Measurements from ENCODE around the gene MAN2A2. TPM values are rescaled to one million over a fixed set of nuclear protein-coding genes. Genes with fewer than 3 reads are reported as not detected.
"Not testable (repeated sequence)": the region's sequence is repeated elsewhere in the genome, so short reads cannot be mapped to it uniquely, and the experiment has no call there.

The MAN2A2 gene
- total RNA-seq, 4 donors from 2014 or later = 51.3 to 91.9 (median 62.2) TPM

DNA sequence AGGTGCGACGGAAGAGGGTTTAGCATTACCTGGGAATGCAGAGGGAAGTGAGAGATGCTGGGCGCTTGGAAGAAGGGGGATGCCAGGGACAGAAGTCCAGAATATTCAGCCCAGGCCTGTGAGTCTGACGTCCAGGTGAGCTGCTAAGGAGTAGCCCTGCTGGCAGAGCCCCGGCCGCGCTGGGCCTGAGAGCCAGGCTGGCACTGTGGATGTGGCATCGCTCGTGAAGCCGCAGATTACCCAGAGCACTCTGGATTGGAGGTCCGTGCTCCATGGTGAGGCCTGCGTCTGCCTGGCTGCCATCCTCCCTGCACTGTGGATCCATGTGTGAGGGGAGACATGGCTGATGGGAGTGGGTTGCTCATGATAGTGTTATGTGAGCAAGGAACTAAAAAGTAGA is 14.5 kb downstream of the MAN2A2 start:
- TF ChIP-seq EP300 (IDR thresholded peaks at IDR 0.05) (no peak), POLR2AphosphoS5 (IDR thresholded peaks at IDR 0.05) (no peak), POLR2A (IDR thresholded peaks at IDR 0.05) (no peak)
- 93% methylated on average over 12 of the region's 12 CpGs for WGBS
- no peak for DNase-seq (ENCODE audit: low spot score in 2 of 2)
- Histone ChIP-seq H3K9me3 (no peaks in the 10 kb centered on the region), H3K4me3 (no peak overlapping the region), H3K27me3 (no peaks in the 10 kb centered on the region), H3K4me1 (no peaks in the 10 kb centered on the region), H3K27ac (no peak overlapping the region), H3K36me3 (peaks cover 91% of the 10 kb centered on the region)

GRCh38 chr15:90918034-90918788 is 15.1 kb downstream of the MAN2A2 start:
- peaks cover 85% of the 10 kb centered on the region for H3K36me3 ChIP-seq

DNA sequence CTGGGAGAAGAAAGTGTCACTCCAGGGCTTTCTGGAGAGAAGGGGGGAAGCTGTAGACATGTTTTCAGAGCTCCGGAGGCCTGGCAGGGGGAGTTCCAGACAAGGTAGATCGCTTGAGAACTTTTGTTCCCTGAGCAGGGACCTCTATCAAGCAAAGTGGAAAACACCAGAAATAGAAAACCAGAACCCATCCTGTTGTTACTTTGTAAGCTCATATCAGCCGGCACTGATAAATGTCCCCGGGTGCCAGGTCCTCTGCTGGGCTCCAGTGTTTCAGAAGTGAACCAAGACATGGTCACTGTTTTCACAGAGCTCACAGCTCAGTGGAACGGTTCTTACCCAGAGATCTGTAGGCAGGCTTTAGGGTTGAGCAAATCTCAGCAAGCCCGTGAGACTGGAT is 15.7 kb downstream of the MAN2A2 start:
- Histone ChIP-seq H3K9me3 (no peaks in the 10 kb centered on the region), H3K27ac (no peak overlapping the region), H3K27me3 (no peaks in the 10 kb centered on the region), H3K4me1 (no peaks in the 10 kb centered on the region), H3K4me3 (no peak overlapping the region), H3K36me3 (peaks cover 78% of the 10 kb centered on the region)
- no peak for DNase-seq (ENCODE audit: low spot score in 2 of 2)
- 82% methylated on average over 6 of the region's 6 CpGs for WGBS
- TF ChIP-seq EP300 (IDR thresholded peaks at IDR 0.05) (no peak), POLR2AphosphoS5 (IDR thresholded peaks at IDR 0.05) (no peak), POLR2A (IDR thresholded peaks at IDR 0.05) (no peak)
- TF ChIP-seq, protein P1, sequence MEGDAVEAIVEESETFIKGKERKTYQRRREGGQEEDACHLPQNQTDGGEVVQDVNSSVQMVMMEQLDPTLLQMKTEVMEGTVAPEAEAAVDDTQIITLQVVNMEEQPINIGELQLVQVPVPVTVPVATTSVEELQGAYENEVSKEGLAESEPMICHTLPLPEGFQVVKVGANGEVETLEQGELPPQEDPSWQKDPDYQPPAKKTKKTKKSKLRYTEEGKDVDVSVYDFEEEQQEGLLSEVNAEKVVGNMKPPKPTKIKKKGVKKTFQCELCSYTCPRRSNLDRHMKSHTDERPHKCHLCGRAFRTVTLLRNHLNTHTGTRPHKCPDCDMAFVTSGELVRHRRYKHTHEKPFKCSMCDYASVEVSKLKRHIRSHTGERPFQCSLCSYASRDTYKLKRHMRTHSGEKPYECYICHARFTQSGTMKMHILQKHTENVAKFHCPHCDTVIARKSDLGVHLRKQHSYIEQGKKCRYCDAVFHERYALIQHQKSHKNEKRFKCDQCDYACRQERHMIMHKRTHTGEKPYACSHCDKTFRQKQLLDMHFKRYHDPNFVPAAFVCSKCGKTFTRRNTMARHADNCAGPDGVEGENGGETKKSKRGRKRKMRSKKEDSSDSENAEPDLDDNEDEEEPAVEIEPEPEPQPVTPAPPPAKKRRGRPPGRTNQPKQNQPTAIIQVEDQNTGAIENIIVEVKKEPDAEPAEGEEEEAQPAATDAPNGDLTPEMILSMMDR (IDR thresholded peaks at IDR 0.05) = no peak

More at GRCh38 chr15:90918034-90918788, 15.1 kb downstream of the MAN2A2 start:
- Histone ChIP-seq H3K9me3 (no peaks in the 10 kb centered on the region), H3K4me3 (no peak overlapping the region), H3K27ac (no peak overlapping the region), H3K27me3 (no peaks in the 10 kb centered on the region), H3K4me1 (no peaks in the 10 kb centered on the region)
- WGBS = 98% methylated on average over 23 of the region's 23 CpGs
- TF ChIP-seq, protein P1 (IDR thresholded peaks at IDR 0.05) = no peak
- TF ChIP-seq EP300 (IDR thresholded peaks at IDR 0.05) = no peak
- TF ChIP-seq POLR2A (IDR thresholded peaks at IDR 0.05) = no peak
- no peak for TF ChIP-seq POLR2AphosphoS5 (IDR thresholded peaks at IDR 0.05)
- no peak for DNase-seq (ENCODE audit: low spot score in 2 of 2)

DNA sequence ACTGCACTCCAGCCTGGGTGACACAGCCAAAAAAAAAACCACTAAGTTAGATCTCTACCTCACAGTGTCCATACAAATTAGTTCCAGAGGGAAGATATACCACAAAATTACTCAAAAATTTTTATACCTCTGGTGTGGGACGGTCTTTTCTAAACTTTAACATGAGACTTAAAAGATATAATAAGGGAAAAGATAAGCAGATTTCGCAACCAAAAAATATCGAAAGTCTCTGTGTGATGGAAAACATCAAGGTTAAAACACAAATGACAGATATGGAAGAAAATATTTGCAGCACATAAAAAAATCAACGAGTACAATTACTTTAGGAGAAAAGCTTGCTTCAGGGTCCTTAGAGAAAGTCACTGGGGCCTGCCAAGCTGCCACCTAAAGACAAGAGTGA is 18.8 kb downstream of the MAN2A2 start:
- Histone ChIP-seq H3K27me3 (no peaks in the 10 kb centered on the region), H3K9me3 (no peaks in the 10 kb centered on the region), H3K27ac (no peak overlapping the region), H3K4me1 (no peaks in the 10 kb centered on the region), H3K4me3 (no peak overlapping the region), H3K36me3 (peaks cover 48% of the 10 kb centered on the region)
- DNase-seq (ENCODE audit: low spot score in 2 of 2) = no peak
- WGBS = 88% methylated on average over 4 of the region's 4 CpGs
- TF ChIP-seq POLR2AphosphoS5 (IDR thresholded peaks at IDR 0.05) = no peak
- TF ChIP-seq POLR2A (IDR thresholded peaks at IDR 0.05) = no peak
- TF ChIP-seq, protein P1 (IDR thresholded peaks at IDR 0.05) = no peak
- no peak for TF ChIP-seq EP300 (IDR thresholded peaks at IDR 0.05)

DNA sequence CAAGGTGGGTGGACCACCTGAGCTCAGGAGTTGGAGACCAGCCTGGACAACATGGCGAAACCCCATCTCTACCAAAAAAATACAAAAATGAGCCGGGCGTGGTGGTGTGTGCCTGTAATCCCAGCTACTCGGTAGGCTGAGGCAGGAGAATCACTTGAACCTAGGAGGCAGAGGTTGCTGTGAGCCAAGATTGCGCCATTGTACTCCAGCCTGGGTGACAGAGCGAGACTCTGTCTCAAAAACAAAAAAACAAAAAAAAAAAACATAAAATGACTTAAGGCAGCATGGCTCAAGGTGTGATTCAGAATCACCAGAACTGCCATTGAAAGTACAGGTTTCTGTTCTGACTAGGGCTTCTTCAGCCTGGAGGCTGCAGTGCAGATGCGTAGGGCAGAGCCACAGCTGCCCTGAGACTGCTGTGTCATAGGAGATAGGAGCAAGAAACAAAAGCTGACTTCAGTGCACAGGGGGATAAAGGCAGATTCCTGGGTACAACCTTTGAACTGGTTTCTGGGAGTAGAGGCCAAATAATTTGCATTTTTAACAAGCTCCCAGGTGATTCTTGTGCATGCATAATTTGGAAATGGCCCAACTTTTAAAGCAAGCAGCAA is 19.7 kb downstream of the MAN2A2 start:
- H3K27me3 ChIP-seq; H3K4me3 ChIP-seq; H3K4me1 ChIP-seq; DNase-seq (ENCODE audit: low spot score in 2 of 2); H3K9me3 ChIP-seq; H3K27ac ChIP-seq: not testable (repeated sequence)
- peaks cover 39% of the 10 kb centered on the region for H3K36me3 ChIP-seq
- 93% methylated on average over 7 of the region's 7 CpGs for WGBS

DNA sequence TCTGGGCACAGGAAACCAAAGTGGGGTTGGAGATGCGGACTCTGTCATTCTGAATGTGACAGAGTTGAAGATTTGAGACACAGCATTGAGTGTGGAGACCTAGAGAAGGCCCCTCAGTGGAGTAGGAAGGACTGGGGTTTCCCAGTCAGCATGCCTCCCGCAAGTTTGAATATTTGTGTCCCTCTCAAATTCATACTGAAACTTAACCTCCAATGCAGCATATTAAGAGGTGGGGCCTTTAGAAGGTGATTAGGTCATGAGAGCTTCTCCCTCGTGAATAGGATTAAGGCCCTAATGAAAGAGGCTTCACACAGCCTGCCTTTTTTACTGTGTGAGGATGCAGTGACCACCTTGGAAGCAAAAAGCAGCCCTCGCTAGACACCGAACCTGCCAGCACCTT is 21.3 kb downstream of the MAN2A2 start:
- no peaks in the 10 kb centered on the region for H3K27me3 ChIP-seq
- H3K36me3 ChIP-seq = peaks cover 23% of the 10 kb centered on the region
- H3K4me3 ChIP-seq = no peak overlapping the region
- DNase-seq (ENCODE audit: low spot score in 2 of 2) = no peak
- no peak overlapping the region for H3K27ac ChIP-seq
- H3K4me1 ChIP-seq = peaks cover 5% of the 10 kb centered on the region
- H3K9me3 ChIP-seq = no peaks in the 10 kb centered on the region
- TF ChIP-seq, protein P1 (IDR thresholded peaks at IDR 0.05) = no peak
- 86% methylated on average over 5 of the region's 5 CpGs for WGBS

GRCh38 chr15:90926766-90927165 is 23.7 kb downstream of the MAN2A2 start:
- H3K4me3 ChIP-seq; H3K36me3 ChIP-seq; H3K9me3 ChIP-seq; H3K27me3 ChIP-seq; DNase-seq (ENCODE audit: low spot score in 2 of 2); H3K27ac ChIP-seq: not testable (repeated sequence)
- H3K4me1 ChIP-seq = peaks cover 26% of the 10 kb centered on the region
- WGBS = 92% methylated on average over 10 of the region's 10 CpGs

DNA sequence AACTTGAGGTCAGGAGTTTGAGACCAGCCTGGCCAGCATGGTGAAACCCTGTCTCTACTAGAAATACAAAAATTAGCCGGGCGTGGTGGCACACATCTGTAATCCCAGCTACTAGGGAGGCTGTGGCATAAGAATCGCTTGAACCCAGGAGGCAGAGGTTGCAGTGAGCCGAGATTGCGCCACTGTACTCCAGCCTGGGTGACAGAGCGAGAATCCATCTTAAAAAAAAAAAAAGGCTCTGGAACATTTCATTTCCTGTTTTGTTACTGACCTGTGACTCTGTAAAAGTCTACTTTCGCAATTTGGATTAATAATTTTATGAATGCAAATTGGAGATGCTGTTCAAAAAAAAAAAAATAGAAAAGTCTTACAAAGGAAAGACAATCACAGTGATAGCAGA is 25.0 kb downstream of the MAN2A2 start:
- H3K9me3 ChIP-seq; H3K27ac ChIP-seq; DNase-seq (ENCODE audit: low spot score in 2 of 2); H3K4me3 ChIP-seq; H3K36me3 ChIP-seq; H3K27me3 ChIP-seq: not testable (repeated sequence)
- peaks cover 36% of the 10 kb centered on the region for H3K4me1 ChIP-seq
- 89% methylated on average over 7 of the region's 7 CpGs for WGBS
